Astrocyte (in vitro differentiated cells and primary cell): Measurements from ENCODE around the gene CTNNA3.

Source experiments
- EZH2 ChIP-seq: IDR thresholded peaks from 2 replicates; pipeline ENCODE4 v1.6.1; 2012; ENCODE audit warnings: mild to moderate bottlenecking, low read length, inconsistent platforms; ENCODE audit not compliant: insufficient read depth
- TF ChIP-seq, protein P1 (sequence below): IDR thresholded peaks from 2 replicates; pipeline ENCODE4 v1.5.1; 2011; ENCODE audit warnings: low read depth, mild to moderate bottlenecking, inconsistent platforms, low read length, moderate library complexity; ENCODE audit not compliant: insufficient read depth

DNA sequence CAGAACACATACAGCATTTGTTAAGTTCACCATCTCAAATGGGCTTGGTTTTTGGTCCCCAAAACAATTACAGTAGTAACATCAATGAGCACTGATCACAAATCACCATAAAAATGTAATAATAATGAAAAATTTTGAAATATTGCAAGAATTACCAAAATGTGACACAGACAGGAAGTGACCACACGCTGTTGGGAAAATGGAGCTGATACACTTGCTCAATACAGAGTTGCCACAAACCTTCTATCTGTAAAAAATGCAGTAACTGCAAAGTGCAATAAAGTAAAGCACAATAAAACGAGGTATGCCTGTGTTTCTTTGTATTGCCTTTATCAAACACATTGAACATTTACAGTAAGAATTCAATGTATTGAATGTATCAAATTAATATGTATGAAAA is 262.7 kb downstream of the CTNNA3 start:
- TF ChIP-seq EZH2, result no peak
- TF ChIP-seq, protein P1, sequence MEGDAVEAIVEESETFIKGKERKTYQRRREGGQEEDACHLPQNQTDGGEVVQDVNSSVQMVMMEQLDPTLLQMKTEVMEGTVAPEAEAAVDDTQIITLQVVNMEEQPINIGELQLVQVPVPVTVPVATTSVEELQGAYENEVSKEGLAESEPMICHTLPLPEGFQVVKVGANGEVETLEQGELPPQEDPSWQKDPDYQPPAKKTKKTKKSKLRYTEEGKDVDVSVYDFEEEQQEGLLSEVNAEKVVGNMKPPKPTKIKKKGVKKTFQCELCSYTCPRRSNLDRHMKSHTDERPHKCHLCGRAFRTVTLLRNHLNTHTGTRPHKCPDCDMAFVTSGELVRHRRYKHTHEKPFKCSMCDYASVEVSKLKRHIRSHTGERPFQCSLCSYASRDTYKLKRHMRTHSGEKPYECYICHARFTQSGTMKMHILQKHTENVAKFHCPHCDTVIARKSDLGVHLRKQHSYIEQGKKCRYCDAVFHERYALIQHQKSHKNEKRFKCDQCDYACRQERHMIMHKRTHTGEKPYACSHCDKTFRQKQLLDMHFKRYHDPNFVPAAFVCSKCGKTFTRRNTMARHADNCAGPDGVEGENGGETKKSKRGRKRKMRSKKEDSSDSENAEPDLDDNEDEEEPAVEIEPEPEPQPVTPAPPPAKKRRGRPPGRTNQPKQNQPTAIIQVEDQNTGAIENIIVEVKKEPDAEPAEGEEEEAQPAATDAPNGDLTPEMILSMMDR, result no peak
